HUES64 (cell line): ENCODE measurements around the gene MRTFA.
"Not testable (repeated sequence)": the region's sequence is repeated elsewhere in the genome, so short reads cannot be mapped to it uniquely, and the experiment has no call there.

Experiments used
- H3K27ac ChIP-seq: 2 replicates; pipeline ENCODE4 v1.7.0; 2013; ENCODE audit warnings: low read depth, low read length, inconsistent platforms
- H3K27me3 ChIP-seq: 2 replicates; pipeline ENCODE4 v1.6.1; 2013; ENCODE audit warnings: mild to moderate bottlenecking, low read length; ENCODE audit not compliant: insufficient read depth
- H3K36me3 ChIP-seq: 2 replicates; pipeline ENCODE4 v1.6.1; 2013; ENCODE audit warnings: mild to moderate bottlenecking, low read length; ENCODE audit not compliant: insufficient read depth
- H3K4me1 ChIP-seq: 2 replicates; pipeline ENCODE4 v1.6.1; 2013; ENCODE audit warnings: mild to moderate bottlenecking, low read length, moderate library complexity; ENCODE audit not compliant: insufficient read depth
- H3K4me3 ChIP-seq: 2 replicates; pipeline ENCODE4 v1.5.1; 2013; ENCODE audit warnings: mild to moderate bottlenecking, low read length, moderate library complexity
- H3K9ac ChIP-seq: 2 replicates; pipeline ENCODE4 v1.6.1; 2013; ENCODE audit warnings: mild to moderate bottlenecking, low read depth, low read length
- H3K9me3 ChIP-seq: 2 replicates; pipeline ENCODE4 v1.6.1; 2013; ENCODE audit warnings: low read depth, low read length; ENCODE audit not compliant: insufficient read depth
- WGBS: fragments of 150-250, 120-280 bp; methylation state at CpG from one replicate; pipeline ENCODE4 v1.1.7; 2013; ENCODE audit warnings: missing lambda C conversion rate; 5-methylcytosine and 5-hydroxymethylcytosine counted together

MRTFA gene

DNA sequence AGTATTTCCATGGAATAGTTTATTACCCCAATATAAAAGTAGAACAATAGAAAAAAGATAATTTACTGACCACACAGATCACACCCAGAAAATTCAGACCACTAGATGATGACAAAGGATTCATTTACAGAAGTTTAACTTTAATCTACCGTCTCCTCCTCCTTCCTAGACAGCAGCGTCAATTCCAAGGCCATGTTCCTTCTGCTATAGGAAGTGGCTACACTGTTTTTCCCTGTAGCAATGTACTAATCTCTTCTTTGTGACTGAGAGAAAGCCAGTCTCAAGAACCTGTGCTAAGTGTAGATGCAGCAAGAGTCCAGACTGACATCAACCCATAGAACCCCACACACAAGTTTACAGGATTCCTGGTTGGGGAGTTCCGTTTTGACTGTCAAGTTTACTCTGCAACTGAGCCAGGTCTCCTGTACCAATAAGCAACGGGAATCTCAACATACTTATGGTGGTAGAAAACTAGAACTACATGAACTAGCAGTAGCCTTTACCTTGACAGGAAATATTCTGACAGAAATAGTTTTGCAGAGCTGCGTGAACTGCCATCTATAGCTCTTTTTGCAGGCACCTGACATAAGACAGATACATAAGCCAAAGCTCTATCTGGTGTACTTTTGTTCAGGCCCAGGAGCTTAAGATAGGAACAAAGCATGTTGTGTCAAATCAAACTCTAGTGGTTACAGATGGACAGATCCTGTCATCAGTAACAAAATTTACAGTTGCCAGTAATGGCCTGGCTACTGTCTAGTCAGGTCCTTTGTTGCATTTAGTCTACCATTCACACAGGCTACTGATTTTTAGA is 42.9 kb downstream of the MRTFA start:
- no peak overlapping the region for H3K4me3 ChIP-seq
- no peaks in the 10 kb centered on the region for H3K27me3 ChIP-seq
- H3K4me1 ChIP-seq: peaks cover 12% of the 10 kb centered on the region
- H3K9me3 ChIP-seq: no peaks in the 10 kb centered on the region
- H3K36me3 ChIP-seq: no peaks in the 10 kb centered on the region
- 94% methylated on average over 5 of the region's 5 CpGs for WGBS
- no peak overlapping the region for H3K27ac ChIP-seq
- H3K9ac ChIP-seq: no peak overlapping the region

DNA sequence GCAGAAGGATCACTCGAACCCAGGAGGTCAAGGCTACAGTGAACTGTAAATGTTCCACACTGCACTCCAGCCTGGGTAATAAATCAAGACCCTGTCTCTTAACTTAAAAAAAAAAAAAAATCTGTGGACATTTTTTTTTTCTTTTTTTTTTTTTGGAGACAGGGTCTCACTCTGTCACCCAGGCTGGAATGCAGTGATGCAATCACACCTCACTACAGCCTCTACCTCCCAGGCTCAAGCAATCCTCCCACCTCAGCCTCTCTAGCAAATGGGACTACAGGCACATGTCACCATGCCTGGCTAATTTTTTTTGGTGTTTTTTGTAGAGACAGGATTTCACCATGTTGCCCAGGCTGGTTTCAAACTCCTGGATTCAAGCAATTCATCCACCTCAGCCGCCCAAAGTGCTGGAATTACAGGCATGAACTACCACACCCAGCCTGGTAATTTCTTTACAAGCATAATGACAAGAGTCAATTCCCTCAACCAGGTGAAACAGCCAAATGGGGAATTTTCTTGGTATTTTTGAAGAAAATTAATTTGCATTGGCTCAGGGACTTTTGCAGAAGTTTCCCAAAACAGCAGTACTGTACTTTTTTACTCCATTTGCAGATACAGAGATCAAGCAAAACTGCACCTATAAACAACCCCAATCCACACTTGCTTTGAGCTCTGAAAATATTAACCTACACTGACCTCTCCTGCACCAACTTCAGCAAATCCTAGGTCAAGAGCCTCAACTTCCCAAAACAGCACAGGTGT is 44.0 kb downstream of the MRTFA start:
- Histone ChIP-seq H3K27ac (no peak overlapping the region), H3K9me3 (no peaks in the 10 kb centered on the region), H3K9ac (no peak overlapping the region), H3K4me3 (no peak overlapping the region), H3K4me1 (peaks cover 1% of the 10 kb centered on the region), H3K36me3 (no peaks in the 10 kb centered on the region), H3K27me3 (no peaks in the 10 kb centered on the region)
- 96% methylated on average over 2 of the region's 2 CpGs for WGBS

DNA sequence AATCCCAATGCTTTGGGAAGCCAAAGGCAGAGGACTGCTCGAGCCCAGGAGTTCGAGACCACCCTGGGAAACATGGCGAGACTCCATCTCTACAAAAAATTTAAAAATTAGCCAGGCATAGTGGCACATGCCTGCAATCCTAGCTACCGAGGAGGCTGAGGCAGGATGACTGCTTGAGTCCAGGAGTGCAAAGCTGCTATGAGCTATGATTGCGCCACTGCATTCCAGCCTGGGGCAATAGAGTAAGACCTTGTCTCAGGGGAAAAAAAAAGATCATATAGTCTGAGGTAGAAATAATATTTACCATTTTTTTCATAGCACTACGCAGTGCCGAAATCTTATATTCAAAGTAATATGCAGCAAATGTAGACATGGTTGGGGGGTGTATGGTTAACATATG is 47.8 kb downstream of the MRTFA start:
- Histone ChIP-seq H3K36me3 (peaks cover 9% of the 10 kb centered on the region; the same call in 1 of the 2 replicates), H3K27ac (no peak overlapping the region), H3K9me3 (peaks cover 3% of the 10 kb centered on the region; the same call in 1 of the 2 replicates), H3K4me3 (no peak overlapping the region), H3K4me1 (no peaks in the 10 kb centered on the region), H3K9ac (no peak overlapping the region), H3K27me3 (no peaks in the 10 kb centered on the region)
- WGBS: 95% methylated on average over 5 of the region's 7 CpGs

DNA sequence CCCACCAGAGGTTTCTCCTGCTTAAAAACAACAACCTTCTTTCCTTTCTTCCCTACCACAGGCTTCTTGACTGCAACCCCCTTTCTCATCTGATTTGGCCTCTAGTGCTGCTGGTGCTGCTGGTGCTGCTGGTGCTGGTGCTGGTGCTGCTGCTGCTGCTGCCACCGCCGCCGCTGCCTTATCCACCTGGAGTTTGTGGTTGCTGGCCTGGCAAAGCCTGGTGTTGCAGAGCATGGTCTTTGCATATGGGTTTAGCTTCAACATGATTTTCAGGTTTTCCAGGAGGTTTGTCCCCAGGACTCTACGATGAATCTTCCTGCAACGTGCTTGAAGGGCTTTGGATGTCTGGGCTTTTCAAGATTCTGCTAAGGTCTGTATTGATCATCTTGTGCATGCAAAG is 49.7 kb downstream of the MRTFA start:
- Histone ChIP-seq H3K4me1 (no peaks in the 10 kb centered on the region), H3K27me3 (no peaks in the 10 kb centered on the region), H3K4me3 (no peak overlapping the region), H3K27ac (no peak overlapping the region), H3K36me3 (peaks cover 9% of the 10 kb centered on the region; the same call in 1 of the 2 replicates), H3K9ac (no peak overlapping the region), H3K9me3 (peaks cover 3% of the 10 kb centered on the region; the same call in 1 of the 2 replicates)
- WGBS: 95% methylated on average over 5 of the region's 5 CpGs

DNA sequence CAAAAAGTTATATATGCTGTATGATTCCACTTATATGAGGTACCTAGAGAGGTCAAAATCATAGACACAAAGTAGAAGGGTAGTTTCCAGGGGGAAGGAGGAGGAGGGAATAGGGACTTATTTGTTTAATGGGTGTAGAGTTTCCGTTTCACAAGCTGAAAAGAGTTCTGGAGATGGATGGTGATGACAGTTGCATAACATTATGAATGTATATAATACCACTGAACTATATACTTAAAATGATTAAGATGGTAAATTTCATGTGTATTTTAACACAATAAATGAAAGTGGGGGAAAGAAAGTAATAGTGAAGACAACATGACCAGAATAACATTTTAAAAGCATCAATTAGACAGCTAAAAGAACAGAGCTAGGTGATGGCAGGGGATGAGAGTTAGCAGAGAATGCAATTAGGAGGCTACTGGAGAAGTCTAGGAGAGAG is 51.2 kb downstream of the MRTFA start:
- H3K9me3 ChIP-seq: peaks cover 3% of the 10 kb centered on the region; the same call in 1 of the 2 replicates
- no peaks in the 10 kb centered on the region for H3K27me3 ChIP-seq
- no peaks in the 10 kb centered on the region for H3K4me1 ChIP-seq
- H3K36me3 ChIP-seq: peaks cover 9% of the 10 kb centered on the region; the same call in 1 of the 2 replicates
- WGBS: 79% methylated on average over 1 of the region's 1 CpG
- H3K4me3 ChIP-seq: no peak overlapping the region
- H3K9ac ChIP-seq: no peak overlapping the region
- no peak overlapping the region for H3K27ac ChIP-seq

DNA sequence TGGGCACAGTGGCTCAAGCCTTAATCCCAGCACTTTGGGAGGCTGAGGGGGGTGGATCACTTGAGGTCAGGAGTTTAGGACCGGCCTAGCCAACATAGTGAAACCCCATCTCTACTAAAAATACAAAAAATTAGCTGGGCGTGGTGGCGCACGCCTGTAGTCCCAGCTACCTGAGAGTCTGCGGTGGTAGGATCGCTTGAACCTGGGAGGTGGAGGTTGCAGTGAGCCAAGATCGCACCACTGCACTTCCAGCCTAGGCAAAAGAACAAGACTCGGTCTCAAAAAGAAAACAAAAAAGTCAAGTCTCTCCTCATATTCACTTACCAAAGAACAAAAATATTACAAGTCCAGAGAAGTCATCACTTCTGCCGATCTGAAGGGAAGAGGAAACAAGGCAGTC is 51.8 kb downstream of the MRTFA start:
- 97% methylated on average over 8 of the region's 9 CpGs for WGBS
- H3K9ac ChIP-seq, H3K27ac ChIP-seq, H3K4me3 ChIP-seq, H3K4me1 ChIP-seq, H3K9me3 ChIP-seq, H3K36me3 ChIP-seq, H3K27me3 ChIP-seq: not testable (repeated sequence)

DNA sequence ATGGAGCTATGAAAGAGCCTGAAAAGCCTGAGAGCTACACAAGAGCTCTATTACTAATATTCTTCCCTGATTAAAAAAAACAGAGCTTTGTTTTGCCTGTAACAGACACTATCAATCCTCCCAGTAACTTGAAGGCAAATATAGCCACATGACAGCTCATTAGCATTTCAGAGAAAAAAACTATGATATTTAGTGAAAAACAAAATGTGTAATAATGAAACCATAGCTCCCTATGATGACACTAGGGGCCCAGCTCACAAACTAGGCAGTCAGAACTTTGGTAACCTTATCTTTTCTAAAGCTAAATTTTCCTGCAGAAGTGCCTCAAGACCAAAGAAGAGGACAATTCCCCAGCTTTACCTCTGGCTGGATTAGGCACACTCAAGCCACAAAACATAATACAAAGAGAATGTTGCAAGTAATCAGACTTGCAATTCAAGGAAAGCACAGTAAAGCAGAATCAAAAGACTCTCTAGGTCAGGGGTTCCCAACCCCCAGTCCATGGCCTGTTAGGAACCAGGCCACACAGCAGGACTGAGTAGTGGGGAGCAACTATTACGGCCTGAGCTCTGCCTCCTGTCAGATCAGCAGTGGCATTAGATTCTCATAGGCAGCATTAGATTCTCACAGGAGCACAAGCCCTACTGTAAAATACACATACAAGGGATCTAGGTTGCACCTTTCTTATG is 53.3 kb downstream of the MRTFA start:
- Histone ChIP-seq H3K4me1 (no peaks in the 10 kb centered on the region; the same call in 1 of the 2 replicates), H3K4me3 (no peak overlapping the region), H3K9me3 (peaks cover 3% of the 10 kb centered on the region; the same call in 1 of the 2 replicates), H3K9ac (no peak overlapping the region), H3K27me3 (no peaks in the 10 kb centered on the region), H3K27ac (no peak overlapping the region), H3K36me3 (peaks cover 9% of the 10 kb centered on the region; the same call in 1 of the 2 replicates)
- WGBS: 96% methylated on average over 1 of the region's 1 CpG

DNA sequence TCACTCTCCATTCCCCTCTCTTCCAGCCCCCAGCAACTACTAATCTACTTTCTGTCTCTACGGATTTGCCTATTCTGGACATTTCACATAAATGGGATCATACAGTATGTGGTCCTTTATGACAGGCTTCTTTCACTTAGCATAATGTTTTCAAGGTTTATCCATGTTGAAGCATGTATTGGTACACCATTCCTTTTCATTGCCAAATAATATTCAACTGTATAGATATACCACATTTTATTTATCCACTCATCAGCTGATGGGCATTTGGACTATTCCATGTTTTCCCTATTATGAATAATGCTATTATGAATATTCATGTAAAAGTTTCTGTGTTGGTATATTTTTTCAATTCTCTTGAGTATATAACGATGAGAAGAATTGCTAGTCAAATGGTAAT is 54.5 kb downstream of the MRTFA start:
- H3K27ac ChIP-seq: no peak overlapping the region
- no peak overlapping the region for H3K9ac ChIP-seq
- WGBS: 100% methylated on average over 2 of the region's 2 CpGs
- peaks cover 3% of the 10 kb centered on the region; the same call in 1 of the 2 replicates for H3K9me3 ChIP-seq
- H3K4me1 ChIP-seq: no peaks in the 10 kb centered on the region; the same call in 1 of the 2 replicates
- no peak overlapping the region for H3K4me3 ChIP-seq
- H3K36me3 ChIP-seq: peaks cover 9% of the 10 kb centered on the region; the same call in 1 of the 2 replicates
- H3K27me3 ChIP-seq: no peaks in the 10 kb centered on the region

DNA sequence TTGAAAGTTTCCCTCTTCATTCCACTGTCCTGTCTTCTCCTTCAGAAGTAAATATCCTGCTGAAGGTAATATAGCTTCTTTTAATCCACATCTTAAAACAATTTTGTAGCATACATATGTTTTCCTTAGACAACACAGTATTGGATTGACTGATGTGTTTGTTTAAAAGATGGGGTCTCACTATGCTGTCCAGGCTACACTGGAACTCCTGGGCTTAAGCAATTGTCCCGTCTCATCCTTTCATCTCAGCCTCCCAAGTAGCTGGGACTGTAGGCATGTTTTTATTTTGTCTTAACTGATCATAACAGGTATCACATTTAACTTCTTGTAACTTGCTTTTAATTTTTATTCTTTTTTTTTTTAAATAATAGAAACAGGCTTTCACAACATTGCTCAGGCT is 55.9 kb downstream of the MRTFA start:
- peaks cover 9% of the 10 kb centered on the region; the same call in 1 of the 2 replicates for H3K36me3 ChIP-seq
- no peaks in the 10 kb centered on the region; the same call in 1 of the 2 replicates for H3K4me1 ChIP-seq
- WGBS: 91% methylated on average over 1 of the region's 1 CpG
- no peak overlapping the region for H3K27ac ChIP-seq
- no peak overlapping the region for H3K4me3 ChIP-seq
- peaks cover 3% of the 10 kb centered on the region; the same call in 1 of the 2 replicates for H3K9me3 ChIP-seq
- no peaks in the 10 kb centered on the region for H3K27me3 ChIP-seq
- no peak overlapping the region for H3K9ac ChIP-seq

DNA sequence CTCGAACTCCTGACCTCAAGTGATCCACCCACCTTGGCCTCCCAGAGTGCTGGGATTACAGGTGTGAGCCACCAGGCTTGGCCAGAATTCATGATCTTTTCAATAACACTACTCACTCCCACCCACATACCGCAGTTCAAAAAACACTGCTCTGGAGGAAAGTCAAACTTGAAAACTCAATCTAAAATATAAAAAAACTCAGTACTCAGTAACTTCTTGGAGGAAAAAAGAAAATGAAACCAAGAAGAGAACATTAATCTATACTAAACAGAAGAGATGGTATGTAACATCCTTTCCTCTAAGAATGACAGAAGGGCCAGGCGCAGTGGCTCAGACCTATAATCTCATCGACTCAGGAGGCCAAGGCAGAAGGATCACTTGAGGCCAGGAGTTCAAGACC is 58.3 kb downstream of the MRTFA start:
- 99% methylated on average over 4 of the region's 4 CpGs for WGBS
- H3K4me3 ChIP-seq: no peak overlapping the region

More for the DNA sequence above, 58.3 kb downstream of the MRTFA start:
- H3K27me3 ChIP-seq: no peaks in the 10 kb centered on the region
- H3K9me3 ChIP-seq: no peaks in the 10 kb centered on the region
- H3K27ac ChIP-seq: no peak overlapping the region
- no peak overlapping the region for H3K9ac ChIP-seq
- H3K36me3 ChIP-seq: no peaks in the 10 kb centered on the region; the same call in 1 of the 2 replicates
- no peaks in the 10 kb centered on the region; the same call in 1 of the 2 replicates for H3K4me1 ChIP-seq
